Cortex of kidney (tissue), 1 donor: ENCODE data around the gene ADA.
"Not testable (repeated sequence)": the region's sequence is repeated elsewhere in the genome, so short reads cannot be mapped to it uniquely, and the experiment has no call there.

Source experiments
- DNase-seq: peaks from one replicate; lab custom pipeline; 2025; lab: John Stamatoyannopoulos, UW

Gene ADA

GRCh38 chr20:44651684-44652423 is at the start of gene ADA:
Gene ADA (minus strand): TSS chr20:44651699. CDS start chr20:44651607, 92 bp downstream.
- no peak for DNase-seq

- no peak for DNase-seq
Observed at GRCh38 chr20:44700306-44700705, 48.8 kb upstream of the ADA start.

- DNase-seq: no peak
Observed at GRCh38 chr20:44698351-44698750, 46.9 kb upstream of the ADA start.

- not testable (repeated sequence) for DNase-seq
Observed at GRCh38 chr20:44697041-44697440, 45.5 kb upstream of the ADA start.

GRCh38 chr20:44696315-44696714 is 44.8 kb upstream of the ADA start:
- DNase-seq: no peak

- DNase-seq: no peak
Observed at GRCh38 chr20:44695674-44696300, 44.3 kb upstream of the ADA start.

GRCh38 chr20:44695295-44695673 is 43.8 kb upstream of the ADA start:
- no peak for DNase-seq

- no peak for DNase-seq
Observed at GRCh38 chr20:44694159-44694558, 42.7 kb upstream of the ADA start.

GRCh38 chr20:44693627-44694026 is 42.1 kb upstream of the ADA start:
- no peak for DNase-seq

- DNase-seq: no peak
Observed at GRCh38 chr20:44692932-44693480, 41.5 kb upstream of the ADA start.

GRCh38 chr20:44691424-44692423 is 40.2 kb upstream of the ADA start:
- no peak for DNase-seq

- no peak for DNase-seq
Observed at GRCh38 chr20:44690781-44691423, 39.4 kb upstream of the ADA start.

- no peak for DNase-seq
Observed at GRCh38 chr20:44689809-44690208, 38.3 kb upstream of the ADA start.

GRCh38 chr20:44688053-44688625 is 36.6 kb upstream of the ADA start:
- DNase-seq: no peak

- no peak for DNase-seq
Observed at GRCh38 chr20:44686934-44687333, 35.4 kb upstream of the ADA start.

- no peak for DNase-seq
Observed at GRCh38 chr20:44684047-44684967, 32.8 kb upstream of the ADA start.

GRCh38 chr20:44683263-44684046 is 32.0 kb upstream of the ADA start:
- DNase-seq: no peak

- no peak for DNase-seq
Observed at GRCh38 chr20:44681796-44682566, 30.5 kb upstream of the ADA start.
